Activated CD4-positive, alpha-beta T cell treated with anti-CD3 and anti-CD28 coated beads, Interleukin-2, amount 10 ng/mL, durations not matched to agents 24 days and 14 days (primary cell): ENCODE results near the gene ADH7. TPM values are rescaled to one million over a fixed set of nuclear protein-coding genes. Genes with fewer than 3 reads are reported as not detected.
"Not testable (repeated sequence)": the region's sequence is repeated elsewhere in the genome, so short reads cannot be mapped to it uniquely, and the experiment has no call there.

Experiments used
- DNase-seq: peaks from one replicate; pipeline ENCODE4 v3.0.0; 2022
- H3K27ac Mint-ChIP-seq: one replicate; pipeline ENCODE4 v1.8.0; 2022; ENCODE audit warnings: mild to moderate bottlenecking, mixed read lengths
- H3K27me3 Mint-ChIP-seq: one replicate; pipeline ENCODE4 v1.8.0; 2022; ENCODE audit warnings: mixed read lengths
- H3K36me3 Mint-ChIP-seq: one replicate; pipeline ENCODE4 v1.8.0; 2022; ENCODE audit warnings: low read depth, mild to moderate bottlenecking, mixed read lengths
- H3K4me1 Mint-ChIP-seq: one replicate; pipeline ENCODE4 v1.8.0; 2021; ENCODE audit warnings: mixed read lengths
- H3K4me3 Mint-ChIP-seq: one replicate; pipeline ENCODE4 v1.8.0; 2022; ENCODE audit warnings: mild to moderate bottlenecking, moderate library complexity, mixed read lengths
- H3K9me3 Mint-ChIP-seq: one replicate; pipeline ENCODE4 v1.8.0; 2021; ENCODE audit warnings: mixed read lengths
- intact Hi-C: fragments of 100-400 bp; cut with micrococcal nuclease; formaldehyde crosslinking; loops from one replicate; pipeline ENCODE4 v1.15.1; 2023
- total RNA-seq: library from RNA; stranded (reverse); gene quantifications from 2 replicates; pipeline ENCODE4 v1.2.3, GENCODE V29; 2022

Gene ADH7
- total RNA-seq, 1 donor from 2014 or later: not detected

- intact Hi-C loops: no loop called here
- Mint-ChIP-seq H3K9me3 (no peaks in the 10 kb centered on the region), H3K27ac (no peak overlapping the region), H3K4me1 (no peaks in the 10 kb centered on the region), H3K36me3 (no peaks in the 10 kb centered on the region), H3K4me3 (no peak overlapping the region), H3K27me3 (peaks cover 7% of the 10 kb centered on the region)
- no peak for DNase-seq
These were observed 53.5 kb downstream of the ADH7 start for GRCh38 chr4:99381588-99382175.

GRCh38 chr4:99379571-99379970 lies 55.6 kb downstream of the ADH7 start:
- no peak overlapping the region for H3K27ac Mint-ChIP-seq
- intact Hi-C loops: no loop called here

GRCh38 chr4:99378876-99379275 lies 56.3 kb downstream of the ADH7 start:
- Mint-ChIP-seq H3K27ac (no peak overlapping the region), H3K27me3 (peaks cover 7% of the 10 kb centered on the region), H3K9me3 (no peaks in the 10 kb centered on the region), H3K36me3 (no peaks in the 10 kb centered on the region), H3K4me3 (no peak overlapping the region), H3K4me1 (no peaks in the 10 kb centered on the region)
- no peak for DNase-seq
- intact Hi-C loops: no loop called here

More at GRCh38 chr4:99379571-99379970, 55.6 kb downstream of the ADH7 start:
- no peak for DNase-seq
- H3K4me1 Mint-ChIP-seq: no peaks in the 10 kb centered on the region
- no peak overlapping the region for H3K4me3 Mint-ChIP-seq
- no peaks in the 10 kb centered on the region for H3K9me3 Mint-ChIP-seq
- peaks cover 7% of the 10 kb centered on the region for H3K27me3 Mint-ChIP-seq
- no peaks in the 10 kb centered on the region for H3K36me3 Mint-ChIP-seq

GRCh38 chr4:99377341-99377740 lies 57.8 kb downstream of the ADH7 start:
- DNase-seq, H3K27me3 Mint-ChIP-seq, H3K4me1 Mint-ChIP-seq, H3K9me3 Mint-ChIP-seq, H3K36me3 Mint-ChIP-seq, H3K27ac Mint-ChIP-seq, H3K4me3 Mint-ChIP-seq, intact Hi-C loops: not testable (repeated sequence)

- H3K36me3 Mint-ChIP-seq, DNase-seq, H3K4me1 Mint-ChIP-seq, H3K27me3 Mint-ChIP-seq, H3K27ac Mint-ChIP-seq, H3K4me3 Mint-ChIP-seq, intact Hi-C loops, H3K9me3 Mint-ChIP-seq: not testable (repeated sequence)
These were observed 62.7 kb downstream of the ADH7 start for GRCh38 chr4:99372464-99372863.

- H3K27ac Mint-ChIP-seq, intact Hi-C loops, DNase-seq, H3K9me3 Mint-ChIP-seq, H3K4me3 Mint-ChIP-seq, H3K36me3 Mint-ChIP-seq, H3K4me1 Mint-ChIP-seq, H3K27me3 Mint-ChIP-seq: not testable (repeated sequence)
These were observed 67.3 kb downstream of the ADH7 start for GRCh38 chr4:99367817-99368216.

GRCh38 chr4:99366491-99366890 lies 68.7 kb downstream of the ADH7 start:
- intact Hi-C loops: no loop called here
- Mint-ChIP-seq H3K27me3 (peaks cover 2% of the 10 kb centered on the region), H3K4me3 (no peak overlapping the region), H3K36me3 (no peaks in the 10 kb centered on the region), H3K4me1 (no peaks in the 10 kb centered on the region), H3K27ac (no peak overlapping the region), H3K9me3 (peaks cover 4% of the 10 kb centered on the region)
- DNase-seq: no peak

GRCh38 chr4:99362768-99363167 lies 72.4 kb downstream of the ADH7 start:
- Mint-ChIP-seq H3K4me3 (no peak overlapping the region), H3K27me3 (peaks cover 2% of the 10 kb centered on the region), H3K36me3 (no peaks in the 10 kb centered on the region), H3K9me3 (no peaks in the 10 kb centered on the region), H3K27ac (no peak overlapping the region), H3K4me1 (no peaks in the 10 kb centered on the region)
- no peak for DNase-seq
- intact Hi-C loops: no loop called here

Other genes with a start within 250 kb of the ADH7 start
- not detected in 2 replicates for gene ADH6, start 216.1 kb downstream of the ADH7 start, total RNA-seq
- not detected in 2 replicates for gene ADH1A, start 144.4 kb downstream of the ADH7 start, total RNA-seq
- gene ADH1B, start 113.9 kb downstream of the ADH7 start, total RNA-seq: not detected in 2 replicates
- not detected in 2 replicates for gene ADH1C, start 82.6 kb downstream of the ADH7 start, total RNA-seq
- gene C4orf17, start 75.7 kb upstream of the ADH7 start, total RNA-seq: not detected in 2 replicates
- 7.4 and 8.6 TPM in 2 replicates for gene TRMT10A, start 128.7 kb upstream of the ADH7 start, total RNA-seq
- not detected in 2 replicates for gene MTTP, start 139.5 kb upstream of the ADH7 start, total RNA-seq
- gene C4orf54, start 222.5 kb upstream of the ADH7 start, total RNA-seq: not detected in 2 replicates